ENCODE measurements around the gene ZNRF3. TPM values are rescaled to one million over a fixed set of nuclear protein-coding genes. Genes with fewer than 3 reads are reported as not detected.

ZNRF3 gene
- total and polyA plus RNA-seq, 2 experiments from 2014 or later = 0.56 to 3.9 TPM

DNA sequence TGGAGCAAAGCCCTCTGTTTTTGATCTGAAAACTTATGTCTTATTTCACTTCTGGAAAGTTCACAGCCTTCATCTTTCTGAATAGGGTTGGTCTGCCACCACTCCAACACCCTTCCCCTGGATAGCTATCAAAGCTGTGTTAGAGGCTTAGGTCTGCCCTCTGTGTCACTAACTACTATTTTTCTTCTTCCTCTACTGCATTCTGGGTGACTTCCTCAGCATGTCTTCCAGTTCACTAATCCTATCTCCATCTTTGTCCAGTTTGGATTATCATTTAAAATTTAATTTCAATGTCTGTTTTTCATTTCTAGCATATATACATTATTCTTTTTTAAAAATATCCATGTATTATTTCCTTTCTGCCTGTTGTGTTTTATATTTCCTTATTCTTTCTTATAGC lies 84.6 kb downstream of the ZNRF3 start:
- Histone ChIP-seq H3K27ac (no peak overlapping the region), H3F3A (ENCODE audit: insufficient read depth) (no peaks in the 10 kb centered on the region), H3K9ac (no peak overlapping the region), H3K9me2 (ENCODE audit: insufficient read depth) (no peaks in the 10 kb centered on the region), H3K4me2 (ENCODE audit: unreplicated experiment) (no peak overlapping the region), H3K4me3 (no peak overlapping the region), H3K27me3 (replicated peaks; ENCODE audit: insufficient read depth) (no peaks in the 10 kb centered on the region), H3K4me1 (ENCODE audit: insufficient read depth) (no peaks in the 10 kb centered on the region), H3K79me2 (ENCODE audit: insufficient read depth) (no peaks in the 10 kb centered on the region), H2AFZ (no peak overlapping the region), H3K36me3 (ENCODE audit: low read depth) (no peaks in the 10 kb centered on the region), H3K9me3 (ENCODE audit: low read depth) (no peaks in the 10 kb centered on the region), H4K20me1 (ENCODE audit: insufficient read depth) (no peaks in the 10 kb centered on the region)
- in situ Hi-C loops (cut with MboI) = no loop called here
- no peak for DNase-seq
- TF ChIP-seq EZH2phosphoT487 (IDR thresholded peaks at IDR 0.05; ENCODE audit: insufficient read depth, low read depth) = no peak
- TF ChIP-seq EZH2 (IDR thresholded peaks at IDR 0.05; ENCODE audit: insufficient read depth, poor library complexity, severe bottlenecking) = no peak

DNA sequence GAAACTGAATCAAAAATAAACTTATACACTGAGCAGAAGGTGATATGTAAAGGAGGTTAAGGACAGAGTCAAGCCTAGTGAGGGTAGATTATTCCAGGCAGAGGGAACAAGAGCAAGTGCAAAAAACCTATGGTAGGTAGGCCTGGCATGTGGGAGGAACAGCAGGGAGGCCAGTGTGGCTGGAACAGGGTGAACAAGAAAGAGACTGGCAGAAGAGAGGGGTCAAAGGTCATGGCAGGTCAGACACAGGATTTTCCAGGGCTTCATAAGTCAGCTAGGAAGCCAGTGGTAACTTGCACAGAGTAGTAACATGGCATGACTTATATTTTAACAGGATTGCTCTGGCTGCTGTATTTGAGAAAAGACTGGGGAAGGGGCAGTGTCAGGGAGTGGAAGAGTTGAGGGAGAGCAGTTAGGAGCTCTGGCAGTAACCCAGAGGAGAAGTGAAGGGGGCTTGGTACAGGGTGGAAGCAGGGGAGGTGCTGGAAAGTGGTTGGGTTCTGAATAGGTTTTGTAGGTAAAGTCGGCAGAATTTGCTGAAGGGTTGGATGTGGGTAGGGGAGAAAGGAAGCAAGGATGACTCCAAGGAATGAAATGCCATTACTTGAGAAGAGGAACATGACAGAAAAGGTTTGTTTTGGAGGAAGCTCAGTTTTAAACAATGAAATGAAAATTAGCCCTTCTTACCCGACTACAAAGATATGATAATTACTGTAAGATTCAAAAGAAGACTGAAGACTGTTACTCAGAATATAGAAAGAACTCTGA lies 86.2 kb downstream of the ZNRF3 start:
- TF ChIP-seq EZH2 (IDR thresholded peaks at IDR 0.05; ENCODE audit: insufficient read depth, poor library complexity, severe bottlenecking) = no peak
- TF ChIP-seq EZH2phosphoT487 (IDR thresholded peaks at IDR 0.05; ENCODE audit: insufficient read depth, low read depth) = no peak
- Histone ChIP-seq H3K4me3 (no peak overlapping the region), H3K9ac (no peak overlapping the region), H3K27ac (no peak overlapping the region), H3K9me3 (ENCODE audit: low read depth) (no peaks in the 10 kb centered on the region), H3K9me2 (ENCODE audit: insufficient read depth) (no peaks in the 10 kb centered on the region), H3K36me3 (ENCODE audit: low read depth) (no peaks in the 10 kb centered on the region), H3K4me2 (ENCODE audit: unreplicated experiment) (no peak overlapping the region), H2AFZ (no peak overlapping the region), H3K27me3 (replicated peaks; ENCODE audit: insufficient read depth) (no peaks in the 10 kb centered on the region), H3F3A (ENCODE audit: insufficient read depth) (no peaks in the 10 kb centered on the region), H3K4me1 (ENCODE audit: insufficient read depth) (no peaks in the 10 kb centered on the region), H3K79me2 (ENCODE audit: insufficient read depth) (no peaks in the 10 kb centered on the region), H4K20me1 (ENCODE audit: insufficient read depth) (no peaks in the 10 kb centered on the region)
- in situ Hi-C loops (cut with MboI) = no loop called here
- no peak for DNase-seq
- WGBS, 2 experiments (ENCODE audit: low coverage in 1 of 2, low lambda C conversion rate in 2 of 2, missing lambda C conversion rate in 2 of 2) = 96 to 97% methylated on average over 2 of the region's 2 CpGs

DNA sequence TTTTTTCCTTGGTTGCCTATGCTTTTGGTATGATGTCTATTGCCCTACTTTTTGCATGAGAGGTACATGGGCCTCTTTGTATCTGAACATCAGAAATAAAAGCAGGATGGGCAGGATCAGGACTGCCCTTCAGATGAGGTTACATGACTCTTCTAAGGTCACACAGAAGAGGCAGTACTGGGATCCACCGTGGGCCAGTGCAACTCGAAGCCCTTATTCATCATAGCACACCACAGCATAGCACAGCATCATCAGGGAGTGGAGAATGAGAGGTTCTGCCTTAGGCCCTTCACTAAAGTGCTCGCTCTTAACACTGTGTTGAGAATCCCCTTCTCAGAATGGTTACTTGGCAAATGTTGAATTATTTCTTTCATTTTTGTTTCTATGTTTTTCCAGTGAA lies 90.0 kb downstream of the ZNRF3 start:
- in situ Hi-C loops (cut with MboI) = no loop called here
- no peak for TF ChIP-seq EZH2 (IDR thresholded peaks at IDR 0.05; ENCODE audit: insufficient read depth, poor library complexity, severe bottlenecking)
- no peak for TF ChIP-seq EZH2phosphoT487 (IDR thresholded peaks at IDR 0.05; ENCODE audit: insufficient read depth, low read depth)
- no peak overlapping the region for H3K27ac ChIP-seq
- H3F3A ChIP-seq (ENCODE audit: insufficient read depth) = no peaks in the 10 kb centered on the region
- no peak for DNase-seq
- H3K9me2 ChIP-seq (ENCODE audit: insufficient read depth) = no peaks in the 10 kb centered on the region
- no peaks in the 10 kb centered on the region for H3K27me3 ChIP-seq (replicated peaks; ENCODE audit: insufficient read depth)
- no peak overlapping the region for H2AFZ ChIP-seq
- H3K4me2 ChIP-seq (ENCODE audit: unreplicated experiment) = no peak overlapping the region
- WGBS, 2 experiments (ENCODE audit: low coverage in 1 of 2, low lambda C conversion rate in 2 of 2, missing lambda C conversion rate in 2 of 2) = 76 to 77% methylated on average over 3 of the region's 3 CpGs
- no peak overlapping the region for H3K4me3 ChIP-seq
- no peaks in the 10 kb centered on the region for H3K36me3 ChIP-seq (ENCODE audit: low read depth)
- H3K4me1 ChIP-seq (ENCODE audit: insufficient read depth) = peaks cover 21% of the 10 kb centered on the region
- H3K9me3 ChIP-seq (ENCODE audit: low read depth) = no peaks in the 10 kb centered on the region
- H4K20me1 ChIP-seq (ENCODE audit: insufficient read depth) = no peaks in the 10 kb centered on the region
- no peaks in the 10 kb centered on the region for H3K79me2 ChIP-seq (ENCODE audit: insufficient read depth)
- no peak overlapping the region for H3K9ac ChIP-seq

DNA sequence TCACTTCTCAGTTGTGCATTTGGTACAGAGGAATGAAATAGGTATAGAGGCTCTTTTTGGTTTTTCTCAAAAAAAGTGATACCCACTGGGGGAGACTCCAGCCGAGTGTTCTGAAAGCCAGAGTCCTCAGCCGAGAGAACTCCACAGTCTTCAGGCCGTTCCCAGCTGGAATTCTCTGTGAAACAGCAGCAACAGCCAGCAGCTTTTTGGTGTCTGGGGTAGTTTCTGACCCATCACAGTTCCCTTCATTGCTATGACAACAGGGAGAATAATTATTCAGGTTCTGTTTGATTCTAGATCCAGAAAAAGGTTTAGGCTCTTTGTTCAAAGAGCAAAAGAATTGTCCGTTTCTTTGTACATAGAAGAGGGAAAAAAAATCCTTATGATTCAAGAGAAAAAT lies 93.7 kb downstream of the ZNRF3 start:
- no peak overlapping the region for H2AFZ ChIP-seq
- 65 to 71% methylated on average over 4 of the region's 4 CpGs for WGBS, 2 experiments (ENCODE audit: low coverage in 1 of 2, low lambda C conversion rate in 2 of 2, missing lambda C conversion rate in 2 of 2)
- no peaks in the 10 kb centered on the region for H3K9me3 ChIP-seq (ENCODE audit: low read depth)
- H3K79me2 ChIP-seq (ENCODE audit: insufficient read depth) = no peaks in the 10 kb centered on the region
- H3K4me1 ChIP-seq (ENCODE audit: insufficient read depth) = peaks cover 21% of the 10 kb centered on the region
- no peaks in the 10 kb centered on the region for H3K9me2 ChIP-seq (ENCODE audit: insufficient read depth)
- H3K4me3 ChIP-seq = no peak overlapping the region
- in situ Hi-C loops (cut with MboI) = no loop called here
- peak overlapping the region; percentile 68 for H3K4me2 ChIP-seq (ENCODE audit: unreplicated experiment)
- no peak for DNase-seq
- no peaks in the 10 kb centered on the region for H3K27me3 ChIP-seq (replicated peaks; ENCODE audit: insufficient read depth)
- H3K9ac ChIP-seq = no peak overlapping the region
- TF ChIP-seq EZH2 (IDR thresholded peaks at IDR 0.05; ENCODE audit: insufficient read depth, poor library complexity, severe bottlenecking) = no peak
- no peak for TF ChIP-seq EZH2phosphoT487 (IDR thresholded peaks at IDR 0.05; ENCODE audit: insufficient read depth, low read depth)
- H3K27ac ChIP-seq = no peak overlapping the region
- H4K20me1 ChIP-seq (ENCODE audit: insufficient read depth) = no peaks in the 10 kb centered on the region
- no peaks in the 10 kb centered on the region for H3K36me3 ChIP-seq (ENCODE audit: low read depth)
- H3F3A ChIP-seq (ENCODE audit: insufficient read depth) = no peaks in the 10 kb centered on the region
